Spleen (tissue), 11 donors: Measurements from ENCODE around the gene DOCK1. TPM values are rescaled to one million over a fixed set of nuclear protein-coding genes. Genes with fewer than 3 reads are reported as not detected.

Experiments used
- DNase-seq: peaks from one replicate; pipeline ENCODE4 v3.0.0-alpha.2; 2020
- H3K27ac ChIP-seq, 8 donors: fragments of 200-600 bp; sonication (generic) in 7 of 8; 1 replicate in 4 of 8; 2 replicates in 4 of 8; pipeline versions ENCODE4 v1.5.0 to v1.8.0; 2016 to 2021; ENCODE audit warnings: inconsistent platforms in 4 of 8, mild to moderate bottlenecking in 4 of 8, moderate library complexity in 1 of 8
- H3K27me3 ChIP-seq, 7 donors: fragments of 200-600 bp; sonication (generic) in 6 of 7; replicated peaks in 1 of 7; 1 replicate in 4 of 7; 2 replicates in 3 of 7; pipeline versions ENCODE4 v1.5.0 to v1.8.0; 2016 to 2021; ENCODE audit warnings: inconsistent platforms in 3 of 7, mild to moderate bottlenecking in 1 of 7
- H3K36me3 ChIP-seq, 6 donors: fragments of 200-600 bp; sonication (generic) in 5 of 6; 1 replicate in 4 of 6; 2 replicates in 2 of 6; pipeline versions ENCODE4 v1.5.0 to v1.8.0; 2016 to 2021; ENCODE audit warnings: inconsistent platforms in 2 of 6
- H3K4me1 ChIP-seq, 6 donors: fragments of 200-600 bp; sonication (generic) in 5 of 6; 1 replicate in 3 of 6; 2 replicates in 3 of 6; pipeline versions ENCODE4 v1.5.0 to v1.8.0; 2016 to 2021; ENCODE audit warnings: inconsistent platforms in 3 of 6
- H3K4me3 ChIP-seq, 8 donors: fragments of 200-600 bp; sonication (generic) in 7 of 8; 1 replicate in 4 of 8; 2 replicates in 4 of 8; pipeline versions ENCODE4 v1.5.0 to v1.8.0; 2016 to 2021; ENCODE audit warnings: inconsistent platforms in 4 of 8, mild to moderate bottlenecking in 4 of 8, moderate library complexity in 2 of 8
- H3K9me3 ChIP-seq, 8 donors: fragments of 200-600 bp; sonication (generic) in 7 of 8; 1 replicate in 4 of 8; 2 replicates in 4 of 8; pipeline versions ENCODE4 v1.5.0 to v1.8.0; 2016 to 2021; ENCODE audit warnings: inconsistent platforms in 4 of 8
- POLR2A ChIP-seq, 3 donors: fragments of 450-650 bp; IDR thresholded peaks; one replicate each; pipeline ENCODE4 v1.5.1; 2017; ENCODE audit warnings: antibody characterized with exemption in 3 of 3, mild to moderate bottlenecking in 1 of 3
- POLR2AphosphoS5 ChIP-seq, 3 donors: sonication (generic); formaldehyde crosslinking; IDR thresholded peaks; one replicate each; pipeline ENCODE4 v1.5.1; 2017; ENCODE audit warnings: antibody characterized with exemption in 3 of 3
- WGBS, 5 donors: extraction: QIAGEN DNeasy Blood & Tissue Kit in 3 of 5; methylation state at CpG; one replicate each; pipeline versions ENCODE4 v1.1.5 to v1.1.7; 2013 to 2018; 5-methylcytosine and 5-hydroxymethylcytosine counted together
- intact Hi-C: fragments of 100-400 bp; cut with DNase I; formaldehyde crosslinking; loops from one replicate; pipeline ENCODE4 v1.15.0; 2023; ENCODE audit warnings: low total_unique reads
- polyA plus RNA-seq, 3 donors: library from polyadenylated mRNA; stranded (reverse); fragments of 200-250 nt; gene quantifications; one replicate each; pipeline ENCODE4 v1.2.1, GENCODE V29; 2013
- total RNA-seq, 7 donors: library from RNA; depleted of rRNA in 3 of 7; stranded (reverse); fragments of >200 nt in 3 of 7; fragmentation: NEBNext Ultra II Directional in 4 of 7; extraction: Animal tissue kit (Norgen Biotek cat#: 25700) in 4 of 7; gene quantifications; one replicate each; pipeline versions ENCODE4 v1.1.0 to v1.2.1, GENCODE V29; 2016 to 2021
- TF ChIP-seq, protein P1 (sequence below), 11 experiments: fragments of 200-600 bp in 7 of 11; fragments of 450-650 bp in 4 of 11; sonication (generic) in 4 of 11; IDR thresholded peaks in 8 of 11; conservative IDR thresholded peaks in 3 of 11; 1 replicate in 7 of 11; 2 replicates in 4 of 11; pipeline versions ENCODE4 v1.4.0 to v1.8.0; 2016 to 2021; ENCODE audit warnings: antibody characterized with exemption in 11 of 11, inconsistent platforms in 4 of 11, mild to moderate bottlenecking in 1 of 11
- donor health status: healthy with polysubstance abuse.
- donor health status: DM: no; HTN: no; CAD: no; lungs with moderate emphysema.
- donor health status: DM: no; HTN: no; CAD: no.
- donor health status: Bipolar disorder and iron deficiency.
- donor health status: healthy.
- donor health status: DM: no; HTN: no; CAD: no.
- donor health status: DM: yes; HTN: yes; CAD: no.

Gene DOCK1
- total and polyA plus RNA-seq, 10 donors = 2.2 to 40.5 (median 25.1) TPM

DNA sequence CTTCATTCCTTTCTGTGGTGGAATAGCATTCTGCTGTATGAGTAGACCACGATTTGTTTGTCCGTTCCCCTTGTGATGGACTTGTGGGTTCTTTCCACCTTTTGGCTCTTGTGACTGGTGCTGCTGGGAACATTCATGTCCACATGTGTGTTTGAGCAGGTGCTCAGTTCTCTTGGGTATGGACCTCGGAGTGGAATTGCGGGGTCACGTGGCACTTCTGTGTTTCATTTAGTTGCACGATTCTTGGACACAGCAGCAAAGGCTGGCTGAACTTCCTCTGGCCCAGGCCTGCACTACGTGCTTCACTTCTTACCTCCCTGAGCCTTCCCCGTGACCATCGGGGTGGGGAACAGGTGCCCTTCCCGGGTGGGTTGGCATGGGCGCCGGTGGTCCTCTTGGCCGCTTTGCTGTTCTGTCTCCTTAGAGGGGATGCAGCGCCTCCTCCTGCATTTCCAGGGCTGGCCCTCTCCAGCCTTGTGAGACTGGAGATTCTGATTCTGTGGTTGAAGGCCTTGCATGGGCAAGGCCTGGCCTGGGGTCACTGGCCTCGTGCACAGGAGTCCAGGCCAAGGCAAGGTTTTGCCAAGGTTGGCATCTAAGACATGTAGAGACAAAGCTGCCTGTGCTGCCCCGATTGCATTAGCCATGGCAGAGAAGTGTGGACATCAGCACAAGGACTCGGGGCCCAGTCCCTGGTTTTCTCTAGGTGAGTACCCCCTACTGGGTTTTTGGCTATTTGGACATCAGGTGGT, 25.1 kb downstream of the DOCK1 start:
- Histone ChIP-seq H3K27me3 (no peaks in the 10 kb centered on the region), H3K9me3 (no peaks in the 10 kb centered on the region), H3K4me3 (no peak overlapping the region), H3K4me1 (peaks cover 0 to 30% (median 4%) of the 10 kb centered on the region in 6 donors), H3K27ac (peak overlapping the region in 4 of 8 donors; percentile 1 to 51 (median 42)), H3K36me3 (no peaks in the 10 kb centered on the region)
- TF ChIP-seq, protein P1, sequence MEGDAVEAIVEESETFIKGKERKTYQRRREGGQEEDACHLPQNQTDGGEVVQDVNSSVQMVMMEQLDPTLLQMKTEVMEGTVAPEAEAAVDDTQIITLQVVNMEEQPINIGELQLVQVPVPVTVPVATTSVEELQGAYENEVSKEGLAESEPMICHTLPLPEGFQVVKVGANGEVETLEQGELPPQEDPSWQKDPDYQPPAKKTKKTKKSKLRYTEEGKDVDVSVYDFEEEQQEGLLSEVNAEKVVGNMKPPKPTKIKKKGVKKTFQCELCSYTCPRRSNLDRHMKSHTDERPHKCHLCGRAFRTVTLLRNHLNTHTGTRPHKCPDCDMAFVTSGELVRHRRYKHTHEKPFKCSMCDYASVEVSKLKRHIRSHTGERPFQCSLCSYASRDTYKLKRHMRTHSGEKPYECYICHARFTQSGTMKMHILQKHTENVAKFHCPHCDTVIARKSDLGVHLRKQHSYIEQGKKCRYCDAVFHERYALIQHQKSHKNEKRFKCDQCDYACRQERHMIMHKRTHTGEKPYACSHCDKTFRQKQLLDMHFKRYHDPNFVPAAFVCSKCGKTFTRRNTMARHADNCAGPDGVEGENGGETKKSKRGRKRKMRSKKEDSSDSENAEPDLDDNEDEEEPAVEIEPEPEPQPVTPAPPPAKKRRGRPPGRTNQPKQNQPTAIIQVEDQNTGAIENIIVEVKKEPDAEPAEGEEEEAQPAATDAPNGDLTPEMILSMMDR (IDR thresholded peaks at IDR 0.05 in 8 of 11, conservative IDR thresholded peaks at IDR 0.05 in 3 of 11) = no peak
- TF ChIP-seq POLR2A (IDR thresholded peaks at IDR 0.05) (no peak), POLR2AphosphoS5 (IDR thresholded peaks at IDR 0.05) (no peak)
- intact Hi-C loops = no loop called here
- no peak for DNase-seq
- WGBS, 5 donors = 76 to 88% (median 83%) methylated on average over 15 to 17 of the region's 17 CpGs

DNA sequence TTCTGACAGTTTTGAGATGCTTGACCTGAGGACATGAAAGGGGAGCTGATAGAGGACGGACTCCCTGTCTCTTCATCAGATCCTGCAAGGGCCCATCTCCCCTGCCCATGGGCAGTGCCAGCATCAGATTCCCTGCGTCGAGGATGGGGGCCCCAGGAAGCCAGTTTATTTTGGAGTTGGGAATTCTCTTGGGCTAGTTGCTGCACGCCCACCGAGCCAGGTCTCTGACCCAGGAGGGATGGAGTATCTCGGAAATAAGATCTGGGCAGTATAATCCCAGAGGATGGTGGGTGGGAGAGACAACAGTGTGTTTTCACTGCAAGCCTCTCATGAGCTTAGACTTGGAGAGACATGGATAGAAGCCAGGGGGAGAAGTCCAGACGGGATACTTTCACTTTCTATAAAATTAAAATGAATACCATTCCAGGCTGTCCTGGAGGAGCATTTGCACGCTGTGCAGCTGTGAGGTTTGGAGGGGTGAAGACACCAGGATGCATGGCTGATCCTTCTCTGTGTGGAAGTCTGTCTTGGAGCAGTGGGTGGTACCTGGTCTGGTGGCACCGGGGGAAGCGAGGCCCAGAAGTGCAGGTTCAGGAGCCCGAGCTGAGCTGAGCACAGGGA, 25.8 kb downstream of the DOCK1 start:
- Histone ChIP-seq H3K9me3 (no peaks in the 10 kb centered on the region), H3K4me3 (peak overlapping the region in 1 of 8 donors; percentile 25), H3K27ac (peak overlapping the region in 6 of 8 donors; percentile 1 to 51 (median 40)), H3K36me3 (no peaks in the 10 kb centered on the region), H3K4me1 (peaks cover 0 to 37% (median 6%) of the 10 kb centered on the region in 6 donors), H3K27me3 (no peaks in the 10 kb centered on the region)
- intact Hi-C loops = no loop called here
- WGBS, 5 donors = 72 to 84% (median 76%) methylated on average over 8 to 11 of the region's 11 CpGs
- no peak for DNase-seq
- TF ChIP-seq, protein P1 (IDR thresholded peaks at IDR 0.05 in 8 of 11, conservative IDR thresholded peaks at IDR 0.05 in 3 of 11) = no peak
- TF ChIP-seq POLR2AphosphoS5 (IDR thresholded peaks at IDR 0.05) (no peak), POLR2A (IDR thresholded peaks at IDR 0.05) (no peak)

DNA sequence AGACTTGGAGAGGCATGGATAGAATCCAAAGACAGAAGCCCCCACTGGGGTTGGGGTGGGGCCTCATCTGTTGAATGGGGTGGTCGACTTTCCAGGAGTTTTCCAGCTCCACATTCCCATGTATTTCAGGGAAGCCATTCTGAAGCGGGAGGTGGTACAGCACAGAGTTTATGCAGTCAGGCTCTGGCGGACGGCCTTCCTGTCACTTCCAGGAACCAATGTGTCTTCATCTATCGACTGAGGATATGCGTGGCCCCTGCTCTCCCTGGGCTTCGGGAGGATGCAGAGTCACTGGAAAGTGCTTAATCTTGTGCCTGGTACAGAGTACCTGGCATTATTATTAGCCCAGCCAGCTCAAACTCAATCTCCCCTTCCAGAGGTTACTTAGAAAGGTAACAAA, 26.3 kb downstream of the DOCK1 start:
- H3K36me3 ChIP-seq = no peaks in the 10 kb centered on the region
- WGBS, 5 donors = 68 to 78% (median 73%) methylated on average over 7 of the region's 7 CpGs
- TF ChIP-seq, protein P1 (IDR thresholded peaks at IDR 0.05 in 8 of 11, conservative IDR thresholded peaks at IDR 0.05 in 3 of 11) = no peak
- no peaks in the 10 kb centered on the region for H3K27me3 ChIP-seq
- intact Hi-C loops = no loop called here
- peak overlapping the region in 1 of 8 donors; percentile 25 for H3K4me3 ChIP-seq
- no peaks in the 10 kb centered on the region for H3K9me3 ChIP-seq
- H3K27ac ChIP-seq = peak overlapping the region in 6 of 8 donors; percentile 1 to 51 (median 40)
- H3K4me1 ChIP-seq = peaks cover 0 to 39% (median 6%) of the 10 kb centered on the region in 6 donors
- DNase-seq = no peak

DNA sequence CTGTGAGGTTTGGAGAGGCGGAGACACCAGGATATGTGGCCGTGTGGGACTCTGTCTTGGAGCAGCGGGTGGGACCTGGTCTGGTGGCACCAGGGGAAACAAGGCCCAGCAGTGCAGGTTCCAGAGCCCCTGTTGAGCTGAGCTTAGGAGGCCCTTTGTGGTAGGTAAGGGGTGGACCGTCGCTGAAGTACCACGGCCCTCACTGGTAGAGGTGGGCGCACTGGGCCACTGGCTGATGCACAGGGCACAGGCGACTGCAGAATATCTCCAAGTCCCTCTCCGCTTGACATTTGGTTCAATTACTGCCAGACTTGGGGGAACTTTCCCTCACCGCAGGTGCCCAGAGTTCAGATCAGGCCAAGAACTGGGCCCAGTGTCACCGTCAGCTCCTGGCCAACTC, 27.3 kb downstream of the DOCK1 start:
- WGBS, 5 donors = 86 to 95% (median 91%) methylated on average over 8 to 11 of the region's 11 CpGs
- Histone ChIP-seq H3K4me1 (peaks cover 0 to 39% (median 6%) of the 10 kb centered on the region in 6 donors), H3K9me3 (no peaks in the 10 kb centered on the region), H3K27ac (peak overlapping the region in 1 of 8 donors; percentile 51), H3K36me3 (no peaks in the 10 kb centered on the region), H3K27me3 (no peaks in the 10 kb centered on the region), H3K4me3 (no peak overlapping the region)
- TF ChIP-seq POLR2A (IDR thresholded peaks at IDR 0.05) = no peak
- TF ChIP-seq POLR2AphosphoS5 (IDR thresholded peaks at IDR 0.05) = no peak
- intact Hi-C loops = no loop called here
- DNase-seq = no peak
